Neural progenitor cell (in vitro differentiated cells): ENCODE measurements around the gene ZFHX3. TPM values are rescaled to one million over a fixed set of nuclear protein-coding genes. Genes with fewer than 3 reads are reported as not detected.

Source experiments
- DNase-seq: peaks from one replicate; pipeline ENCODE4 v3.0.0-alpha.2; 2016; ENCODE audit warnings: low spot score
- H2AFZ ChIP-seq: fragments of 200-600 bp; sonication (generic); replicated peaks from 2 replicates; pipeline ENCODE4 v1.6.1; 2016; ENCODE audit warnings: antibody characterized with exemption
- H3F3A ChIP-seq: fragments of 200-600 bp; sonication (generic); 2 replicates; pipeline ENCODE4 v1.6.1; 2016; ENCODE audit warnings: antibody characterized with exemption, low read depth
- H3K27ac ChIP-seq: fragments of 200-600 bp; sonication (generic); 2 replicates; pipeline ENCODE4 v1.5.1; 2016; ENCODE audit warnings: mild to moderate bottlenecking
- H3K27me3 ChIP-seq: fragments of 200-600 bp; sonication (generic); 2 replicates; pipeline ENCODE4 v1.6.1; 2016; ENCODE audit warnings: mild to moderate bottlenecking, moderate library complexity
- H3K36me3 ChIP-seq: fragments of 200-600 bp; sonication (generic); 2 replicates; pipeline ENCODE4 v1.5.1; 2016
- H3K4me1 ChIP-seq: fragments of 200-600 bp; sonication (generic); 2 replicates; pipeline ENCODE4 v1.6.1; 2016; ENCODE audit warnings: mixed run types
- H3K4me2 ChIP-seq: fragments of 200-600 bp; sonication (generic); 2 replicates; pipeline ENCODE4 v1.6.1; 2016
- H3K4me3 ChIP-seq: fragments of 200-600 bp; sonication (generic); 2 replicates; pipeline ENCODE4 v1.5.1; 2016
- H3K79me2 ChIP-seq: fragments of 200-600 bp; sonication (generic); 2 replicates; pipeline ENCODE4 v1.6.1; 2016; ENCODE audit warnings: low read depth
- H3K9ac ChIP-seq: fragments of 200-600 bp; sonication (generic); 2 replicates; pipeline ENCODE4 v1.6.1; 2016
- H3K9me3 ChIP-seq: fragments of 200-600 bp; sonication (generic); 2 replicates; pipeline ENCODE4 v1.5.1; 2016; ENCODE audit warnings: low read depth
- H4K20me1 ChIP-seq: fragments of 200-600 bp; sonication (generic); 2 replicates; pipeline ENCODE4 v1.6.1; 2016; ENCODE audit warnings: low read depth
- H3K27ac Mint-ChIP-seq: 3 replicates; pipeline ENCODE4 v1.8.0; 2021; ENCODE audit warnings: mixed read lengths
- H3K27me3 Mint-ChIP-seq: 2 replicates; pipeline ENCODE4 v1.8.0; 2022; ENCODE audit warnings: low read depth, mild to moderate bottlenecking, inconsistent platforms, moderate library complexity, mixed read lengths; ENCODE audit not compliant: insufficient read depth
- H3K36me3 Mint-ChIP-seq: 3 replicates; pipeline ENCODE4 v1.8.0; 2021; ENCODE audit warnings: mixed read lengths
- H3K4me1 Mint-ChIP-seq: 3 replicates; pipeline ENCODE4 v1.8.0; 2021; ENCODE audit warnings: mixed read lengths
- H3K4me3 Mint-ChIP-seq: 3 replicates; pipeline ENCODE4 v1.8.0; 2021; ENCODE audit warnings: mild to moderate bottlenecking, moderate library complexity, mixed read lengths
- H3K9me3 Mint-ChIP-seq: 3 replicates; pipeline ENCODE4 v1.8.0; 2020; ENCODE audit warnings: mixed read lengths
- CTCF ChIP-seq: fragments of 200-600 bp; sonication (generic); IDR thresholded peaks from 2 replicates; pipeline ENCODE4 v1.5.1; 2017; ENCODE audit warnings: antibody characterized with exemption, mild to moderate bottlenecking
- EZH2 ChIP-seq: fragments of 200-600 bp; sonication (generic); IDR thresholded peaks from 2 replicates; pipeline ENCODE4 v1.6.1; 2017; ENCODE audit warnings: antibody characterized with exemption, mild to moderate bottlenecking, moderate library complexity
- EZH2phosphoT487 ChIP-seq: fragments of 200-600 bp; sonication (generic); IDR thresholded peaks from 2 replicates; pipeline ENCODE4 v1.6.1; 2017; ENCODE audit warnings: antibody characterized with exemption
- total RNA-seq: library from RNA; depleted of rRNA; stranded (reverse); fragments of >200 nt; gene quantifications from 2 replicates; pipeline ENCODE4 v1.2.3, GENCODE V29; 2015; ENCODE audit warnings: low replicate concordance

The ZFHX3 gene, protein sequence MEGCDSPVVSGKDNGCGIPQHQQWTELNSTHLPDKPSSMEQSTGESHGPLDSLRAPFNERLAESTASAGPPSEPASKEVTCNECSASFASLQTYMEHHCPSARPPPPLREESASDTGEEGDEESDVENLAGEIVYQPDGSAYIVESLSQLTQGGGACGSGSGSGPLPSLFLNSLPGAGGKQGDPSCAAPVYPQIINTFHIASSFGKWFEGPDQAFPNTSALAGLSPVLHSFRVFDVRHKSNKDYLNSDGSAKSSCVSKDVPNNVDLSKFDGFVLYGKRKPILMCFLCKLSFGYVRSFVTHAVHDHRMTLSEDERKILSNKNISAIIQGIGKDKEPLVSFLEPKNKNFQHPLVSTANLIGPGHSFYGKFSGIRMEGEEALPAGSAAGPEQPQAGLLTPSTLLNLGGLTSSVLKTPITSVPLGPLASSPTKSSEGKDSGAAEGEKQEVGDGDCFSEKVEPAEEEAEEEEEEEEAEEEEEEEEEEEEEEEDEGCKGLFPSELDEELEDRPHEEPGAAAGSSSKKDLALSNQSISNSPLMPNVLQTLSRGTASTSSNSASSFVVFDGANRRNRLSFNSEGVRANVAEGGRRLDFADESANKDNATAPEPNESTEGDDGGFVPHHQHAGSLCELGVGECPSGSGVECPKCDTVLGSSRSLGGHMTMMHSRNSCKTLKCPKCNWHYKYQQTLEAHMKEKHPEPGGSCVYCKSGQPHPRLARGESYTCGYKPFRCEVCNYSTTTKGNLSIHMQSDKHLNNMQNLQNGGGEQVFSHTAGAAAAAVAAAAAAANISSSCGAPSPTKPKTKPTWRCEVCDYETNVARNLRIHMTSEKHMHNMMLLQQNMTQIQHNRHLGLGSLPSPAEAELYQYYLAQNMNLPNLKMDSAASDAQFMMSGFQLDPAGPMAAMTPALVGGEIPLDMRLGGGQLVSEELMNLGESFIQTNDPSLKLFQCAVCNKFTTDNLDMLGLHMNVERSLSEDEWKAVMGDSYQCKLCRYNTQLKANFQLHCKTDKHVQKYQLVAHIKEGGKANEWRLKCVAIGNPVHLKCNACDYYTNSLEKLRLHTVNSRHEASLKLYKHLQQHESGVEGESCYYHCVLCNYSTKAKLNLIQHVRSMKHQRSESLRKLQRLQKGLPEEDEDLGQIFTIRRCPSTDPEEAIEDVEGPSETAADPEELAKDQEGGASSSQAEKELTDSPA (N-terminal part only)
- total RNA-seq: 1.5 and 2.4 TPM in 2 replicates

- Mint-ChIP-seq H3K9me3 (no peaks in the 10 kb centered on the region), H3K36me3 (peaks cover under 1% of the 10 kb centered on the region), H3K4me1 (peaks cover 47% of the 10 kb centered on the region), H3K27me3 (peaks cover 7% of the 10 kb centered on the region), H3K27ac (peak within 1 kb of the TSS; percentile 70), H3K4me3 (peak within 1 kb of the TSS; percentile 84)
- Histone ChIP-seq H3K27ac (no peak within 1 kb of the TSS), H2AFZ (no peak within 1 kb of the TSS), H3K9ac (no peak within 1 kb of the TSS), H4K20me1 (peaks cover 91% of the 10 kb centered on the region), H3K4me1 (peaks cover 47% of the 10 kb centered on the region), H3K9me3 (no peaks in the 10 kb centered on the region), H3K4me3 (peak within 1 kb of the TSS; percentile 62), H3K4me2 (peak within 1 kb of the TSS; percentile 91), H3K79me2 (peaks cover 6% of the 10 kb centered on the region), H3K27me3 (peaks cover 100% of the 10 kb centered on the region), H3K36me3 (no peaks in the 10 kb centered on the region), H3F3A (peaks cover 49% of the 10 kb centered on the region)
- TF ChIP-seq CTCF (peak; percentile 20), EZH2 (peak; percentile 66), EZH2phosphoT487 (peak; percentile 19)
- peak; percentile 89 for DNase-seq
These were observed at the start of gene ZFHX3 for GRCh38 chr16:73047536-73048291. ZFHX3 (minus strand) TSS chr16:73048128; CDS start chr16:72960145, 87,983 bp downstream.

DNA sequence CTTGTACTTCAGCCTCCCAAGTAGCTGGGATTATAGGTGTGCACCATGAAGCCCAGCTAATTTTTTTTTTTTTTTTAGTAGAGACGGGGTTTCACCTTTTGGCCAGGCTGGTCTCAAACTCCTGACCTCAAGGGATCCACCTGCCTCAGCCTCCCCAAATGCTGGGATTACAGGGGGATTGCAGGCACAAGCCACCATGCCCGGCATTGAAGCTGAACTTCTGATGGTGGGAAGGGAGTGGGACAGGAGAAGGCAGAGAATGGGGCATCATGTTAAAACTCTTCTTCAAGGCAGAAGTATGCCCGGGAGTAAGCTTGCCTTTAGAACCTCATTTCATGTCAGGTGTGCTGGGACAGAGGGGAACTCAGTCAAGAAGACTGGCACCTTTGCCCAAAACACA is 48.6 kb upstream of the ZFHX3 start:
- H3K4me3 Mint-ChIP-seq: no peak overlapping the region
- H3K4me3 ChIP-seq: no peak overlapping the region
- H3K79me2 ChIP-seq: no peaks in the 10 kb centered on the region
- no peak for TF ChIP-seq EZH2
- no peak for TF ChIP-seq CTCF
- no peak for TF ChIP-seq EZH2phosphoT487
- H3K9ac ChIP-seq: no peak overlapping the region
- no peaks in the 10 kb centered on the region for H3F3A ChIP-seq
- peaks cover 24% of the 10 kb centered on the region for H3K4me1 Mint-ChIP-seq
- no peaks in the 10 kb centered on the region for H3K27me3 ChIP-seq
- no peaks in the 10 kb centered on the region for H3K9me3 ChIP-seq
- no peak for DNase-seq
- H2AFZ ChIP-seq: no peak overlapping the region
- H4K20me1 ChIP-seq: no peaks in the 10 kb centered on the region
- H3K36me3 ChIP-seq: no peaks in the 10 kb centered on the region
- no peak overlapping the region for H3K4me2 ChIP-seq
- no peaks in the 10 kb centered on the region for H3K36me3 Mint-ChIP-seq
- no peak overlapping the region for H3K27ac ChIP-seq
- peaks cover 3% of the 10 kb centered on the region for H3K9me3 Mint-ChIP-seq
- H3K27me3 Mint-ChIP-seq: peaks cover 7% of the 10 kb centered on the region
- no peaks in the 10 kb centered on the region for H3K4me1 ChIP-seq
- no peak overlapping the region for H3K27ac Mint-ChIP-seq

- Histone ChIP-seq H2AFZ (peak overlapping the region; percentile 31), H3K36me3 (no peaks in the 10 kb centered on the region), H3K4me1 (no peaks in the 10 kb centered on the region), H3K79me2 (no peaks in the 10 kb centered on the region), H3K4me3 (no peak overlapping the region), H3K4me2 (no peak overlapping the region), H3F3A (no peaks in the 10 kb centered on the region), H3K27me3 (no peaks in the 10 kb centered on the region), H4K20me1 (no peaks in the 10 kb centered on the region), H3K27ac (no peak overlapping the region), H3K9ac (no peak overlapping the region), H3K9me3 (no peaks in the 10 kb centered on the region)
- peaks cover 3% of the 10 kb centered on the region for H3K9me3 Mint-ChIP-seq
- no peak overlapping the region for H3K27ac Mint-ChIP-seq
- H3K4me3 Mint-ChIP-seq: no peak overlapping the region
- H3K36me3 Mint-ChIP-seq: no peaks in the 10 kb centered on the region
- H3K4me1 Mint-ChIP-seq: peaks cover 24% of the 10 kb centered on the region
- H3K27me3 Mint-ChIP-seq: peaks cover 6% of the 10 kb centered on the region
- TF ChIP-seq CTCF: no peak
- TF ChIP-seq EZH2phosphoT487: no peak
- TF ChIP-seq EZH2: no peak
- DNase-seq: no peak
These were observed 48.0 kb upstream of the ZFHX3 start for GRCh38 chr16:73095885-73096421.
